ENCODE data around the gene PRR13. TPM values are rescaled to one million over a fixed set of nuclear protein-coding genes. Genes with fewer than 3 reads are reported as not detected.

Gene PRR13
- total RNA-seq, 1 donor from 2014 or later = 190 TPM

GRCh38 chr12:53486736-53487487, 45.4 kb downstream of the PRR13 start:
- no peak overlapping the region for H2AFZ ChIP-seq (ENCODE audit: low read depth, low read length)
- H3K4me3 ChIP-seq (ENCODE audit: insufficient read depth, low read depth, low read length) = no peak overlapping the region
- H3K27ac Mint-ChIP-seq (ENCODE audit: unreplicated experiment) = no peak overlapping the region
- no peaks in the 10 kb centered on the region for H3K9me3 ChIP-seq (ENCODE audit: insufficient read depth, low read depth, low read length)
- peaks cover 2% of the 10 kb centered on the region for H3K4me1 ChIP-seq (ENCODE audit: insufficient read depth, low read length)
- TF ChIP-seq, protein P1, sequence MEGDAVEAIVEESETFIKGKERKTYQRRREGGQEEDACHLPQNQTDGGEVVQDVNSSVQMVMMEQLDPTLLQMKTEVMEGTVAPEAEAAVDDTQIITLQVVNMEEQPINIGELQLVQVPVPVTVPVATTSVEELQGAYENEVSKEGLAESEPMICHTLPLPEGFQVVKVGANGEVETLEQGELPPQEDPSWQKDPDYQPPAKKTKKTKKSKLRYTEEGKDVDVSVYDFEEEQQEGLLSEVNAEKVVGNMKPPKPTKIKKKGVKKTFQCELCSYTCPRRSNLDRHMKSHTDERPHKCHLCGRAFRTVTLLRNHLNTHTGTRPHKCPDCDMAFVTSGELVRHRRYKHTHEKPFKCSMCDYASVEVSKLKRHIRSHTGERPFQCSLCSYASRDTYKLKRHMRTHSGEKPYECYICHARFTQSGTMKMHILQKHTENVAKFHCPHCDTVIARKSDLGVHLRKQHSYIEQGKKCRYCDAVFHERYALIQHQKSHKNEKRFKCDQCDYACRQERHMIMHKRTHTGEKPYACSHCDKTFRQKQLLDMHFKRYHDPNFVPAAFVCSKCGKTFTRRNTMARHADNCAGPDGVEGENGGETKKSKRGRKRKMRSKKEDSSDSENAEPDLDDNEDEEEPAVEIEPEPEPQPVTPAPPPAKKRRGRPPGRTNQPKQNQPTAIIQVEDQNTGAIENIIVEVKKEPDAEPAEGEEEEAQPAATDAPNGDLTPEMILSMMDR (IDR thresholded peaks at IDR 0.05; ENCODE audit: insufficient read depth, low read depth, low read length) = no peak
- no peak for TF ChIP-seq EZH2 (IDR thresholded peaks at IDR 0.05; ENCODE audit: insufficient read depth, low read length)
- H3K36me3 Mint-ChIP-seq (ENCODE audit: low read depth, unreplicated experiment) = peaks cover 25% of the 10 kb centered on the region
- no peak overlapping the region for H3K27ac ChIP-seq (ENCODE audit: low read depth, low read length)
- H3K9me3 Mint-ChIP-seq (ENCODE audit: unreplicated experiment) = no peaks in the 10 kb centered on the region
- FAIRE-seq (no peak), DNase-seq (ENCODE audit: low read depth) (no peak)
- H3K9ac ChIP-seq (ENCODE audit: low read length) = no peak overlapping the region
- no peaks in the 10 kb centered on the region for H3K27me3 ChIP-seq (ENCODE audit: insufficient read depth, low read length)
- no peak overlapping the region for H3K4me2 ChIP-seq (ENCODE audit: low read length)
- peaks cover 14% of the 10 kb centered on the region for H3K79me2 ChIP-seq (ENCODE audit: insufficient read depth, low read length)
- peaks cover 17% of the 10 kb centered on the region for H3K36me3 ChIP-seq (ENCODE audit: insufficient read depth, low read length)
- H3K4me3 Mint-ChIP-seq (ENCODE audit: unreplicated experiment) = no peak overlapping the region
- no peaks in the 10 kb centered on the region for H3K27me3 Mint-ChIP-seq (ENCODE audit: low read depth, unreplicated experiment)
- peaks cover 59% of the 10 kb centered on the region for H4K20me1 ChIP-seq (ENCODE audit: insufficient read depth, low read length)
- peaks cover 13% of the 10 kb centered on the region for H3K4me1 Mint-ChIP-seq (ENCODE audit: low read depth, unreplicated experiment)

DNA sequence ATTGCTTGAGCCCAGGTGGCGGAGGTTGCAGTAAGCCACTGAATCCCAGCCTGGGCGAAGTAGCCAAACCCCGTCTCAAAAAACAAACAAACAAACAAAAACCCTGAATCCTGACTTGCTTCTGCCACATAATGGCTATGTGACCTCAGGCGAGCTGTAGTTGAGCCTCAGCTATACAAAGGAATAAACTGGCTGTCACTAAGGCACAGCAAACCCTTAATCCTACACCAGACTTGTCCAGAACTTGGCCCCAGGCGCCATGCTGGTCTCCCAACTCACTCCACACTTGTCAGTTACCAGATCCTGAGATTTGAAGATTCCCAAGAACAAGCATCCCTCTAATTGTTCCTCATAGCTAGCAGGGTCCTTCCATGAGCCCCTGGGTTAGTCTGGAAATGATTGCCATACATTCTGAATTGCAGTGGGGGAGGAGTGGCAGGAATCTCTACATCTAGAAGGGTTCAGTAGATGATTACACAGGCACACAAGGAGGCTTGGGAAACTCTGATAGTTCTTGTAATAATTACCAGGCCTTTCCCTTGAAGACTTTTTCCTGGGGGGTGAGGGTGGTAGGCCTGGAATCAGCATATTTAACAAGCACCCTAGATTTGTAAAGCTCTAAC, 47.8 kb downstream of the PRR13 start:
- H3K27me3 Mint-ChIP-seq (ENCODE audit: low read depth, unreplicated experiment) = no peaks in the 10 kb centered on the region
- Histone ChIP-seq H3K9me3 (ENCODE audit: insufficient read depth, low read depth, low read length) (no peaks in the 10 kb centered on the region), H3K4me2 (ENCODE audit: low read length) (no peak overlapping the region), H4K20me1 (ENCODE audit: insufficient read depth, low read length) (peaks cover 35% of the 10 kb centered on the region), H3K9ac (ENCODE audit: low read length) (no peak overlapping the region), H2AFZ (ENCODE audit: low read depth, low read length) (no peak overlapping the region), H3K27ac (ENCODE audit: low read depth, low read length) (no peak overlapping the region), H3K4me1 (ENCODE audit: insufficient read depth, low read length) (peaks cover 11% of the 10 kb centered on the region), H3K4me3 (ENCODE audit: insufficient read depth, low read depth, low read length) (no peak overlapping the region), H3K36me3 (ENCODE audit: insufficient read depth, low read length) (no peaks in the 10 kb centered on the region), H3K79me2 (ENCODE audit: insufficient read depth, low read length) (peaks cover 17% of the 10 kb centered on the region), H3K27me3 (ENCODE audit: insufficient read depth, low read length) (no peaks in the 10 kb centered on the region)
- DNase-seq (ENCODE audit: low read depth) (no peak), FAIRE-seq (no peak)
- H3K27ac Mint-ChIP-seq (ENCODE audit: unreplicated experiment) = no peak overlapping the region
- TF ChIP-seq EZH2 (IDR thresholded peaks at IDR 0.05; ENCODE audit: insufficient read depth, low read length) = no peak
- TF ChIP-seq, protein P1 (IDR thresholded peaks at IDR 0.05; ENCODE audit: insufficient read depth, low read depth, low read length) = no peak
- no peaks in the 10 kb centered on the region for H3K9me3 Mint-ChIP-seq (ENCODE audit: unreplicated experiment)
- H3K4me3 Mint-ChIP-seq (ENCODE audit: unreplicated experiment) = no peak overlapping the region
- peaks cover 23% of the 10 kb centered on the region for H3K4me1 Mint-ChIP-seq (ENCODE audit: low read depth, unreplicated experiment)
- peaks cover 14% of the 10 kb centered on the region for H3K36me3 Mint-ChIP-seq (ENCODE audit: low read depth, unreplicated experiment)

GRCh38 chr12:53492188-53492587, 50.7 kb downstream of the PRR13 start:
- Histone ChIP-seq H3K27ac (ENCODE audit: low read depth, low read length) (peak overlapping the region; percentile 38), H3K4me3 (ENCODE audit: insufficient read depth, low read depth, low read length) (peak overlapping the region; percentile 42), H3K9ac (ENCODE audit: low read length) (peak overlapping the region; percentile 75)

More at GRCh38 chr12:53492188-53492587, 50.7 kb downstream of the PRR13 start:
- FAIRE-seq (no peak), DNase-seq (ENCODE audit: low read depth) (no peak)
- no peaks in the 10 kb centered on the region for H3K27me3 Mint-ChIP-seq (ENCODE audit: low read depth, unreplicated experiment)
- peak overlapping the region; percentile 92 for H3K27ac Mint-ChIP-seq (ENCODE audit: unreplicated experiment)
- H3K4me2 ChIP-seq (ENCODE audit: low read length) = peak overlapping the region; percentile 87
- H3K4me1 Mint-ChIP-seq (ENCODE audit: low read depth, unreplicated experiment) = peaks cover 29% of the 10 kb centered on the region
- peaks cover 34% of the 10 kb centered on the region for H3K79me2 ChIP-seq (ENCODE audit: insufficient read depth, low read length)
- TF ChIP-seq EZH2 (IDR thresholded peaks at IDR 0.05; ENCODE audit: insufficient read depth, low read length) = no peak
- TF ChIP-seq, protein P1 (IDR thresholded peaks at IDR 0.05; ENCODE audit: insufficient read depth, low read depth, low read length) = no peak
- H3K9me3 Mint-ChIP-seq (ENCODE audit: unreplicated experiment) = no peaks in the 10 kb centered on the region
- peak overlapping the region; percentile 82 for H3K4me3 Mint-ChIP-seq (ENCODE audit: unreplicated experiment)
- no peaks in the 10 kb centered on the region for H3K9me3 ChIP-seq (ENCODE audit: insufficient read depth, low read depth, low read length)
- H3K36me3 Mint-ChIP-seq (ENCODE audit: low read depth, unreplicated experiment) = peaks cover 7% of the 10 kb centered on the region
- no peaks in the 10 kb centered on the region for H3K36me3 ChIP-seq (ENCODE audit: insufficient read depth, low read length)
- H2AFZ ChIP-seq (ENCODE audit: low read depth, low read length) = no peak overlapping the region
- H3K27me3 ChIP-seq (ENCODE audit: insufficient read depth, low read length) = no peaks in the 10 kb centered on the region
- peaks cover 11% of the 10 kb centered on the region for H3K4me1 ChIP-seq (ENCODE audit: insufficient read depth, low read length)
- H4K20me1 ChIP-seq (ENCODE audit: insufficient read depth, low read length) = peaks cover 20% of the 10 kb centered on the region

All from astrocyte (in vitro differentiated cells and primary cell).